K562 (cell line): ENCODE data around the gene MYO1H. TPM values are rescaled to one million over a fixed set of nuclear protein-coding genes. Genes with fewer than 3 reads are reported as not detected.

Experiments used
- ATAC-seq: fragments of 200-7000 bp; cut with Tn5 transposase; 3 replicates; pipeline ENCODE4 v1.9.1; 2020; ENCODE audit warnings: moderate library complexity
- BruUV-seq: library from RNA; stranded (reverse); fragments of 400-500 nt; replicated peaks from 2 replicates; lab custom pipeline; 2021; lab: Mats Ljungman, UMichigan
- CTCF ChIA-PET: fragments of 300-600 bp; formaldehyde crosslinking; extraction: SDS; loops from one replicate; lab custom pipeline; 2021; ENCODE audit warnings: low intra/inter-chr PET ratio; lab: Yijun Ruan, JAX
- POLR2A ChIA-PET: fragments of 300-600, 350-650 bp; sonication (Branson Sonifier 250); formaldehyde crosslinking; extraction: SDS; loops from one replicate; lab custom pipeline; 2021; ENCODE audit warnings: antibody characterized with exemption, inconsistent platforms; lab: Yijun Ruan, JAX
- DNase-seq, 4 experiments: peaks; one replicate each; pipeline versions ENCODE4 v3.0.0 to v3.0.0-alpha.2; 2011 to 2018; ENCODE audit warnings: low spot score in 3 of 4, mixed read lengths in 3 of 4; ENCODE audit errors: extremely low read depth in 1 of 4
- FAIRE-seq: peaks from 2 replicates; lab custom pipeline; 2011; peaks lifted over from hg19 to GRCh38; lab: Jason Lieb, UNC
- H2AFZ ChIP-seq: 2 replicates; pipeline ENCODE4 v1.6.0; 2011; ENCODE audit warnings: low read depth, low read length, control low read depth, inconsistent platforms
- H3K27ac ChIP-seq: fragments of 200-600 bp; 3 replicates; pipeline ENCODE4 v1.8.0; 2011; ENCODE audit warnings: low read depth, mild to moderate bottlenecking, control low read depth, inconsistent platforms, low read length, moderate library complexity, mixed read lengths; ENCODE audit errors: extremely low read depth
- H3K27me3 ChIP-seq, 2 experiments: fragments of 300-600 bp in 1 of 2; 2 replicates in 1 of 2; 3 replicates in 1 of 2; pipeline versions ENCODE4 v1.6.0 to v1.8.0; 2011; ENCODE audit warnings: inconsistent platforms in 2 of 2, low read length in 2 of 2, mild to moderate bottlenecking in 1 of 2, mixed read lengths in 1 of 2, moderate library complexity in 1 of 2; ENCODE audit not compliant: control insufficient read depth in 2 of 2, insufficient read depth in 2 of 2
- H3K36me3 ChIP-seq: fragments of 300-600 bp; 3 replicates; pipeline ENCODE4 v1.8.0; 2011; ENCODE audit warnings: mild to moderate bottlenecking, low read length, inconsistent platforms; ENCODE audit not compliant: control insufficient read depth, insufficient read depth
- H3K4me1 ChIP-seq, 2 experiments: fragments of 200-600 bp in 1 of 2; replicated peaks in 1 of 2; 2 replicates in 1 of 2; 3 replicates in 1 of 2; pipeline versions ENCODE4 v1.5.1 to v1.8.0; 2011; ENCODE audit warnings: inconsistent platforms in 2 of 2, low read length in 2 of 2, mild to moderate bottlenecking in 1 of 2, mixed read lengths in 1 of 2, moderate library complexity in 1 of 2; ENCODE audit not compliant: control insufficient read depth in 2 of 2, insufficient read depth in 2 of 2
- H3K4me2 ChIP-seq: 2 replicates; pipeline ENCODE4 v1.6.1; 2011; ENCODE audit warnings: low read length, control low read depth, inconsistent platforms, mixed read lengths; ENCODE audit not compliant: insufficient read depth
- H3K4me3 ChIP-seq: fragments of 200-600 bp; sonication (generic), shearing (Covaris generic); 2 replicates; pipeline ENCODE4 v1.5.1; 2016; ENCODE audit warnings: control low read depth, inconsistent platforms
- H3K79me2 ChIP-seq: fragments of 200-600 bp; 3 replicates; pipeline ENCODE4 v1.8.0; 2011; ENCODE audit warnings: low read length, inconsistent platforms; ENCODE audit not compliant: control insufficient read depth, insufficient read depth
- H3K9ac ChIP-seq, 2 experiments: 2 replicates each; pipeline versions ENCODE4 v1.6.0 to v1.6.1; 2011; ENCODE audit warnings: low read depth in 2 of 2, low read length in 2 of 2, control low read depth in 1 of 2, inconsistent platforms in 1 of 2, mild to moderate bottlenecking in 1 of 2, mixed read lengths in 1 of 2; ENCODE audit not compliant: insufficient read depth in 1 of 2
- H3K9me1 ChIP-seq: one replicate; pipeline ENCODE4 v1.6.0; 2011; ENCODE audit warnings: inconsistent platforms, mild to moderate bottlenecking, low read length, moderate library complexity; ENCODE audit not compliant: control insufficient read depth, insufficient read depth
- H3K9me3 ChIP-seq: replicated peaks from 2 replicates; pipeline ENCODE4 v1.5.1; 2011; ENCODE audit warnings: low read depth, low read length, inconsistent platforms; ENCODE audit not compliant: control insufficient read depth, insufficient read depth
- H4K20me1 ChIP-seq: replicated peaks from 2 replicates; pipeline ENCODE4 v1.6.1; 2011; ENCODE audit warnings: low read length, inconsistent platforms, mixed read lengths; ENCODE audit not compliant: control insufficient read depth, insufficient read depth
- EZH2 ChIP-seq: IDR thresholded peaks from 2 replicates; pipeline ENCODE4 v1.6.1; 2012; ENCODE audit warnings: low read depth, mild to moderate bottlenecking, inconsistent platforms, low read length, borderline replicate concordance
- MED1 ChIP-seq: sonication (generic); formaldehyde crosslinking; IDR thresholded peaks from 2 replicates; pipeline ENCODE4 v1.8.1; 2023; ENCODE audit warnings: missing genetic modification reagents, borderline replicate concordance
- RNF219 ChIP-seq: fragments of 250-450 bp; sonication (Bioruptor Pico); IDR thresholded peaks from 2 replicates; pipeline ENCODE4 v1.5.0; 2022; ENCODE audit warnings: mild to moderate bottlenecking
- TCF3 ChIP-seq: sonication (generic); formaldehyde crosslinking; IDR thresholded peaks from 2 replicates; pipeline ENCODE4 v1.4.0; 2020; ENCODE audit warnings: mild to moderate bottlenecking, missing genetic modification reagents
- TFAM ChIP-seq: fragments of 250-450 bp; sonication (Bioruptor Pico); conservative IDR thresholded peaks from 2 replicates; pipeline ENCODE4 v1.5.0; 2021; ENCODE audit warnings: mild to moderate bottlenecking, moderate library complexity
- ZNF318 ChIP-seq, 2 experiments: fragments of 450-650 bp; IDR thresholded peaks; 2 replicates each; pipeline ENCODE4 v1.6.1; 2016; ENCODE audit warnings: mild to moderate bottlenecking in 2 of 2, borderline replicate concordance in 1 of 2, low read depth in 1 of 2, moderate library complexity in 1 of 2
- whole genome bisulfite sequencing: fragments of 100-300 bp; shearing (Covaris generic); methylation state at CpG from one replicate; pipeline ENCODE4 v1.1.6; 2016; ENCODE audit warnings: low coverage, mixed read lengths; ENCODE audit not compliant: insufficient coverage; ENCODE audit errors: missing lambda C conversion rate; 5-methylcytosine and 5-hydroxymethylcytosine counted together
- in situ Hi-C: fragments of 300-500 bp; cut with MboI; formaldehyde crosslinking; loops from 4 replicates; pipeline ENCODE4 v1.15.0; 2018; ENCODE audit warnings: inconsistent platforms, mixed read lengths
- intact Hi-C: fragments of 100-400 bp; cut with micrococcal nuclease; formaldehyde crosslinking; loops from 2 replicates; pipeline ENCODE4 v1.14.2; 2022
- polyA plus RNA-seq, 8 experiments: library from polyadenylated mRNA; depleted of rRNA in 4 of 8; stranded (reverse) in 5 of 8; unstranded in 3 of 8; fragments of >200 nt; fragmentation: Nextera tagmentation in 2 of 8; fragmentation: Illumina TruSeq in 1 of 8; extraction: Ambion mirVana in 2 of 8; extraction: Trizol in 1 of 8; gene quantifications; 2 replicates each; pipeline versions ENCODE4 v1.2.1 to v1.2.3, GENCODE V29; 2011 to 2014; ENCODE audit warnings: inconsistent platforms in 1 of 8, missing spikeins in 1 of 8
- total RNA-seq, 7 experiments: library from RNA; depleted of rRNA in 6 of 7; stranded (reverse); fragments of >200 nt in 6 of 7; fragmentation: Illumina TruSeq in 2 of 7; extraction: Trizol in 2 of 7; gene quantifications; 2 replicates each; pipeline versions ENCODE4 v1.2.1 to v1.2.3, GENCODE V29; 2011 to 2021; ENCODE audit warnings: low replicate concordance in 1 of 7
- TF ChIP-seq, protein P1 (sequence below): sonication (generic); formaldehyde crosslinking; IDR thresholded peaks from 2 replicates; pipeline ENCODE4 v1.8.0; 2022; ENCODE audit warnings: mild to moderate bottlenecking, missing genetic modification reagents

Gene MYO1H
- total and polyA plus RNA-seq, 9 of the 15 experiments (the other 6 are each of a cell fraction or from before 2014, with no cell fraction given): not detected

DNA sequence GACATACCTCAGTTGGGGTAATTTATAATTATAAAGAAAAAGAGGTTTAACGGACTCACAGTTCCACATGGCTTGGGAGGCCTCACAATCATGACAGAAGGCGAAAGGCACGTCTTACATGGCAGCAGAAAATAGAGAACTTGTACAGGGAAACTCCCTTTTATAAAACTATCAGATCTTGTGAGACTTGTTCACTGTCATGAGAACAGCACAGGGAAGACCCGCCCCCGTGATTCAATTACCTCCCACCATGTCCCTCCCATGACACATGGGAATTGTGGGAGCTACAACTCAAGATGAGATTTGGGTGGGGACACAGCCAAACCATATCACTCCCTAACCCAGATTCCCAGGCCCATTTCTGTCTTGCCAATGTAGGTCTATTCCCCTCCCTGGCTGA, 22.1 kb downstream of the MYO1H start:
- Histone ChIP-seq H3K79me2 (no peaks in the 10 kb centered on the region), H3K4me2 (no peak overlapping the region), H3K27me3 (peaks cover 2 to 15% of the 10 kb centered on the region in 2 experiments; a peak in 3 of 5 replicates), H3K9me3 (no peaks in the 10 kb centered on the region), H3K36me3 (no peaks in the 10 kb centered on the region), H3K9me1 (no peaks in the 10 kb centered on the region), H3K4me3 (no peak overlapping the region), H3K4me1 (no peaks in the 10 kb centered on the region), H4K20me1 (no peaks in the 10 kb centered on the region), H3K27ac (no peak overlapping the region), H3K9ac (no peak overlapping the region), H2AFZ (no peak overlapping the region)
- in situ Hi-C loops (no loop called here), intact Hi-C loops (no loop called here)
- ChIA-PET CTCF (no interaction called here), POLR2A (no interaction called here)
- ATAC-seq: no peak
- FAIRE-seq: no peak
- no TSS peak for BruUV-seq
- no peak for DNase-seq
- WGBS: 0% methylated on average over 5 of the region's 5 CpGs
- TF ChIP-seq TFAM (CRISPR knock-in tag) (no peak), MED1 (no peak), ZNF318 (IDR thresholded peaks at IDR 0.05; ENCODE audit: borderline replicate concordance in 1 of 2, low read depth in 1 of 2) (no peak), TCF3 (CRISPR knock-in tag) (no peak), EZH2 (no peak), RNF219 (CRISPR knock-in tag) (no peak)
- TF ChIP-seq, protein P1, sequence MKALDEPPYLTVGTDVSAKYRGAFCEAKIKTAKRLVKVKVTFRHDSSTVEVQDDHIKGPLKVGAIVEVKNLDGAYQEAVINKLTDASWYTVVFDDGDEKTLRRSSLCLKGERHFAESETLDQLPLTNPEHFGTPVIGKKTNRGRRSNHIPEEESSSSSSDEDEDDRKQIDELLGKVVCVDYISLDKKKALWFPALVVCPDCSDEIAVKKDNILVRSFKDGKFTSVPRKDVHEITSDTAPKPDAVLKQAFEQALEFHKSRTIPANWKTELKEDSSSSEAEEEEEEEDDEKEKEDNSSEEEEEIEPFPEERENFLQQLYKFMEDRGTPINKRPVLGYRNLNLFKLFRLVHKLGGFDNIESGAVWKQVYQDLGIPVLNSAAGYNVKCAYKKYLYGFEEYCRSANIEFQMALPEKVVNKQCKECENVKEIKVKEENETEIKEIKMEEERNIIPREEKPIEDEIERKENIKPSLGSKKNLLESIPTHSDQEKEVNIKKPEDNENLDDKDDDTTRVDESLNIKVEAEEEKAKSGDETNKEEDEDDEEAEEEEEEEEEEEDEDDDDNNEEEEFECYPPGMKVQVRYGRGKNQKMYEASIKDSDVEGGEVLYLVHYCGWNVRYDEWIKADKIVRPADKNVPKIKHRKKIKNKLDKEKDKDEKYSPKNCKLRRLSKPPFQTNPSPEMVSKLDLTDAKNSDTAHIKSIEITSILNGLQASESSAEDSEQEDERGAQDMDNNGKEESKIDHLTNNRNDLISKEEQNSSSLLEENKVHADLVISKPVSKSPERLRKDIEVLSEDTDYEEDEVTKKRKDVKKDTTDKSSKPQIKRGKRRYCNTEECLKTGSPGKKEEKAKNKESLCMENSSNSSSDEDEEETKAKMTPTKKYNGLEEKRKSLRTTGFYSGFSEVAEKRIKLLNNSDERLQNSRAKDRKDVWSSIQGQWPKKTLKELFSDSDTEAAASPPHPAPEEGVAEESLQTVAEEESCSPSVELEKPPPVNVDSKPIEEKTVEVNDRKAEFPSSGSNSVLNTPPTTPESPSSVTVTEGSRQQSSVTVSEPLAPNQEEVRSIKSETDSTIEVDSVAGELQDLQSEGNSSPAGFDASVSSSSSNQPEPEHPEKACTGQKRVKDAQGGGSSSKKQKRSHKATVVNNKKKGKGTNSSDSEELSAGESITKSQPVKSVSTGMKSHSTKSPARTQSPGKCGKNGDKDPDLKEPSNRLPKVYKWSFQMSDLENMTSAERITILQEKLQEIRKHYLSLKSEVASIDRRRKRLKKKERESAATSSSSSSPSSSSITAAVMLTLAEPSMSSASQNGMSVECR (CRISPR knock-in tag): no peak
